ENCODE data around the gene MANEAL. TPM values are rescaled to one million over a fixed set of nuclear protein-coding genes. Genes with fewer than 3 reads are reported as not detected.

Gene MANEAL
- total and polyA plus RNA-seq, 4 donors: 0.96 to 6.2 (median 1.4) TPM

- TF ChIP-seq ZBTB33 (IDR thresholded peaks at IDR 0.05) (no peak), MAX (IDR thresholded peaks at IDR 0.05) (no peak), TAF1 (conservative IDR thresholded peaks at IDR 0.05) (no peak), FOXA2 (IDR thresholded peaks at IDR 0.05) (no peak)
Observed at GRCh38 chr1:37755951-37756560, 37.6 kb upstream of the MANEAL start (continued).

- Histone ChIP-seq H3K27me3 (ENCODE audit: control insufficient read depth in 4 of 4, insufficient read depth in 4 of 4, low read length in 3 of 4) (peaks cover 0 to 16% (median 1%) of the 10 kb centered on the region in 4 donors), H3K9ac (ENCODE audit: low read depth in 1 of 2, low read length in 2 of 2) (no peak overlapping the region), H3K27ac (ENCODE audit: low read depth in 1 of 2, low read length in 2 of 2) (no peak overlapping the region), H3K4me3 (ENCODE audit: low read depth in 1 of 3, low read length in 3 of 3) (no peak overlapping the region), H3K36me3 (ENCODE audit: control insufficient read depth in 4 of 4, insufficient read depth in 3 of 4, low read depth in 1 of 4, low read length in 3 of 4) (no peaks in the 10 kb centered on the region), H3K4me1 (ENCODE audit: control insufficient read depth in 4 of 4, insufficient read depth in 4 of 4, low read length in 3 of 4) (no peaks in the 10 kb centered on the region), H3K9me3 (ENCODE audit: control insufficient read depth in 4 of 4, low read length in 3 of 4) (peaks cover 0 to 3% (median 0%) of the 10 kb centered on the region in 4 donors)
- DNase-seq (ENCODE audit: low spot score): no peak
- 68% methylated on average over 2 of the region's 2 CpGs for WGBS
- TF ChIP-seq ZBTB33 (IDR thresholded peaks at IDR 0.05) (no peak), ATF3 (IDR thresholded peaks at IDR 0.05) (no peak), REST (IDR thresholded peaks at IDR 0.05) (no peak), GABPA (IDR thresholded peaks at IDR 0.05 in 1 of 2, conservative IDR thresholded peaks at IDR 0.05 in 1 of 2) (no peak), MAX (IDR thresholded peaks at IDR 0.05) (no peak), HNF4A (conservative IDR thresholded peaks at IDR 0.05) (no peak), YY1 (IDR thresholded peaks at IDR 0.05) (no peak), HNF4G (IDR thresholded peaks at IDR 0.05) (no peak), SP1 (IDR thresholded peaks at IDR 0.05) (no peak)
Observed at GRCh38 chr1:37759451-37759850, 34.2 kb upstream of the MANEAL start.
